WTC11 (cell line): Measurements from ENCODE around the gene VSTM2L. TPM values are rescaled to one million over a fixed set of nuclear protein-coding genes. Genes with fewer than 3 reads are reported as not detected.

Source experiments
- ATAC-seq: fragments of 200-7000 bp; cut with Tn5 transposase; 2 replicates; pipeline ENCODE4 v1.10.0; 2021; ENCODE audit warnings: mild to moderate bottlenecking, moderate library complexity
- CTCF ChIA-PET: fragments of 300-600 bp; sonication (Branson Sonifier 250); formaldehyde crosslinking; loops from one replicate; lab custom pipeline; 2021; ENCODE audit warnings: antibody characterized with exemption; lab: Charles Lee
- POLR2A ChIA-PET: fragments of 350-600 bp; sonication (Branson Sonifier 250); formaldehyde crosslinking; loops from one replicate; lab custom pipeline; 2021; ENCODE audit warnings: antibody characterized with exemption; lab: Charles Lee
- DNase-seq: peaks from one replicate; pipeline ENCODE4 v3.0.0; 2021; ENCODE audit warnings: low spot score
- H3K27ac Mint-ChIP-seq: 2 replicates; pipeline ENCODE4 v1.8.0; 2021; ENCODE audit warnings: mixed read lengths
- H3K27me3 Mint-ChIP-seq: 2 replicates; pipeline ENCODE4 v1.8.0; 2021; ENCODE audit warnings: low read depth, mild to moderate bottlenecking, moderate library complexity, mixed read lengths
- H3K36me3 Mint-ChIP-seq: 2 replicates; pipeline ENCODE4 v1.8.0; 2021; ENCODE audit warnings: mixed read lengths
- H3K4me1 Mint-ChIP-seq: 2 replicates; pipeline ENCODE4 v1.8.0; 2022; ENCODE audit warnings: mixed read lengths
- H3K4me3 Mint-ChIP-seq: 2 replicates; pipeline ENCODE4 v1.8.0; 2021; ENCODE audit warnings: mild to moderate bottlenecking, moderate library complexity, mixed read lengths
- H3K9me3 Mint-ChIP-seq: 2 replicates; pipeline ENCODE4 v1.8.0; 2021; ENCODE audit warnings: mixed read lengths
- AFF4 ChIP-seq: sonication (generic); formaldehyde crosslinking; IDR thresholded peaks from 2 replicates; pipeline ENCODE4 v1.8.1; 2023; ENCODE audit warnings: mild to moderate bottlenecking, missing genetic modification reagents, borderline replicate concordance
- FOXJ3 ChIP-seq: sonication (generic); formaldehyde crosslinking; IDR thresholded peaks from 2 replicates; pipeline ENCODE4 v1.9.0; 2021; ENCODE audit warnings: missing genetic modification reagents, mild to moderate bottlenecking, borderline replicate concordance
- NR1H2 ChIP-seq: sonication (generic); formaldehyde crosslinking; IDR thresholded peaks from 2 replicates; pipeline ENCODE4 v1.9.0; 2021; ENCODE audit warnings: mild to moderate bottlenecking, moderate library complexity, missing genetic modification reagents
- NR2C2 ChIP-seq: sonication (generic); formaldehyde crosslinking; IDR thresholded peaks from 2 replicates; pipeline ENCODE4 v1.8.0; 2022; ENCODE audit warnings: mild to moderate bottlenecking, missing genetic modification reagents
- OVOL2 ChIP-seq: fragments of 250-450 bp; sonication (Bioruptor Pico); IDR thresholded peaks from 2 replicates; pipeline ENCODE4 v1.9.0; 2021; ENCODE audit warnings: mild to moderate bottlenecking, borderline replicate concordance
- RELA ChIP-seq: sonication (generic); formaldehyde crosslinking; IDR thresholded peaks from 2 replicates; pipeline ENCODE4 v1.8.1; 2022; ENCODE audit warnings: missing genetic modification reagents, mild to moderate bottlenecking, borderline replicate concordance
- SMAD4 ChIP-seq: sonication (generic); formaldehyde crosslinking; IDR thresholded peaks from 2 replicates; pipeline ENCODE4 v1.8.0; 2022; ENCODE audit warnings: mild to moderate bottlenecking, missing genetic modification reagents
- SOX15 ChIP-seq: fragments of 250-450 bp; sonication (Bioruptor Pico); IDR thresholded peaks from 2 replicates; pipeline ENCODE4 v1.9.0; 2021; ENCODE audit warnings: mild to moderate bottlenecking
- SP1 ChIP-seq: sonication (generic); formaldehyde crosslinking; conservative IDR thresholded peaks from 2 replicates; pipeline ENCODE4 v1.8.1; 2022; ENCODE audit warnings: missing genetic modification reagents
- TEAD1 ChIP-seq: sonication (generic); formaldehyde crosslinking; IDR thresholded peaks from 2 replicates; pipeline ENCODE4 v1.8.0; 2022; ENCODE audit warnings: mild to moderate bottlenecking, missing genetic modification reagents
- ZMAT4 ChIP-seq: fragments of 250-450 bp; sonication (Bioruptor Pico); IDR thresholded peaks from 2 replicates; pipeline ENCODE4 v1.9.0; 2021; ENCODE audit warnings: mild to moderate bottlenecking
- ZNF121 ChIP-seq: sonication (generic); formaldehyde crosslinking; IDR thresholded peaks from 2 replicates; pipeline ENCODE4 v1.8.0; 2023; ENCODE audit warnings: missing genetic modification reagents
- ZNF138 ChIP-seq: sonication (generic); formaldehyde crosslinking; conservative IDR thresholded peaks from 2 replicates; pipeline ENCODE4 v1.8.1; 2022; ENCODE audit warnings: mild to moderate bottlenecking, moderate library complexity, missing genetic modification reagents
- ZNF281 ChIP-seq: sonication (generic); formaldehyde crosslinking; IDR thresholded peaks from 2 replicates; pipeline ENCODE4 v1.8.0; 2023; ENCODE audit warnings: mild to moderate bottlenecking, missing genetic modification reagents
- ZNF423 ChIP-seq: fragments of 250-450 bp; sonication (Bioruptor Pico); IDR thresholded peaks from 2 replicates; pipeline ENCODE4 v2.1.2; 2022; ENCODE audit warnings: mild to moderate bottlenecking, moderate library complexity
- ZNF671 ChIP-seq: fragments of 250-450 bp; sonication (Bioruptor Pico); IDR thresholded peaks from 2 replicates; pipeline ENCODE4 v1.8.0; 2021; ENCODE audit warnings: mild to moderate bottlenecking
- total RNA-seq: library from RNA; stranded (reverse); gene quantifications from 3 replicates; pipeline ENCODE4 v1.2.3, GENCODE V29; 2021

VSTM2L gene
- total RNA-seq, 1 experiment from 2014 or later, result 1.9 TPM

- Mint-ChIP-seq H3K4me3 (no peak overlapping the region), H3K27me3 (no peaks in the 10 kb centered on the region)
- no peak for DNase-seq
Measured at GRCh38 chr20:37871751-37872150, 31.2 kb upstream of the VSTM2L start.

GRCh38 chr20:37872161-37872560 lies 30.8 kb upstream of the VSTM2L start:
- no peak overlapping the region for H3K27ac Mint-ChIP-seq

More at GRCh38 chr20:37871751-37872150, 31.2 kb upstream of the VSTM2L start:
- POLR2A ChIA-PET, result no interaction called here
- Mint-ChIP-seq H3K4me1 (peaks cover 24% of the 10 kb centered on the region), H3K9me3 (no peaks in the 10 kb centered on the region), H3K27ac (no peak overlapping the region), H3K36me3 (peaks cover 11% of the 10 kb centered on the region; the same call in 1 of the 2 replicates)
- TF ChIP-seq SMAD4 (CRISPR knock-in tag), result no peak
- no peak for TF ChIP-seq ZMAT4
- no peak for TF ChIP-seq ZNF671 (CRISPR knock-in tag)
- no peak for TF ChIP-seq ZNF423 (CRISPR knock-in tag)
- no peak for TF ChIP-seq RELA
- no peak for TF ChIP-seq NR1H2 (CRISPR knock-in tag)
- TF ChIP-seq FOXJ3 (CRISPR knock-in tag), result no peak
- TF ChIP-seq NR2C2 (CRISPR knock-in tag), result no peak
- TF ChIP-seq SOX15 (CRISPR knock-in tag), result no peak
- TF ChIP-seq AFF4, result no peak
- CTCF ChIA-PET, result no interaction called here
- no peak for ATAC-seq

More at GRCh38 chr20:37872161-37872560, 30.8 kb upstream of the VSTM2L start:
- no peak for TF ChIP-seq OVOL2 (CRISPR knock-in tag)
- no peak for TF ChIP-seq ZNF281 (CRISPR knock-in tag)
- no peak for TF ChIP-seq TEAD1 (CRISPR knock-in tag)
- no peak for TF ChIP-seq ZNF138 (CRISPR knock-in tag)
- no peak for TF ChIP-seq ZNF121 (CRISPR knock-in tag)
- no peak for TF ChIP-seq SP1 (CRISPR knock-in tag)
- no peak for TF ChIP-seq ZMAT4
- peaks cover 11% of the 10 kb centered on the region; the same call in 1 of the 2 replicates for H3K36me3 Mint-ChIP-seq
- ChIA-PET POLR2A (no interaction called here), CTCF (no interaction called here)
- DNase-seq (no peak), ATAC-seq (no peak)
- no peaks in the 10 kb centered on the region for H3K27me3 Mint-ChIP-seq
- H3K4me3 Mint-ChIP-seq, result no peak overlapping the region
- no peaks in the 10 kb centered on the region for H3K9me3 Mint-ChIP-seq
- H3K4me1 Mint-ChIP-seq, result peaks cover 24% of the 10 kb centered on the region
